Stimulated activated CD8-positive, alpha-beta memory T cell treated with anti-CD3 and anti-CD28 coated beads, Interleukin-12 subunit alpha, Interleukin-12 subunit beta, amount 100 ng/mL, for 4 hours (primary cell): ENCODE measurements around the gene MAST4.

Experiments used
- DNase-seq: peaks from one replicate; pipeline ENCODE4 v3.0.0-alpha.2; 2020; ENCODE audit warnings: low read depth

MAST4 gene

GRCh38 chr5:66843065-66843464 is 246.9 kb downstream of the MAST4 start:
- no peak for DNase-seq

- no peak for DNase-seq
Observed at GRCh38 chr5:66848749-66849641, 252.8 kb downstream of the MAST4 start.

GRCh38 chr5:66849803-66850202 is 253.6 kb downstream of the MAST4 start:
- no peak for DNase-seq

GRCh38 chr5:66850354-66851075 is 254.3 kb downstream of the MAST4 start:
- no peak for DNase-seq

- DNase-seq = no peak
Observed at GRCh38 chr5:66851306-66851705, 255.1 kb downstream of the MAST4 start.

- DNase-seq = no peak
Observed at GRCh38 chr5:66854416-66854815, 258.2 kb downstream of the MAST4 start.

- no peak for DNase-seq
Observed at GRCh38 chr5:66856041-66856805, 260.0 kb downstream of the MAST4 start.

GRCh38 chr5:66859526-66859925 is 263.3 kb downstream of the MAST4 start:
- no peak for DNase-seq

- no peak for DNase-seq
Observed at GRCh38 chr5:66860199-66860975, 264.2 kb downstream of the MAST4 start.

- no peak for DNase-seq
Observed at GRCh38 chr5:66861402-66861801, 265.2 kb downstream of the MAST4 start.

- DNase-seq = no peak
Observed at GRCh38 chr5:66862020-66862419, 265.8 kb downstream of the MAST4 start.

- DNase-seq = no peak
Observed at GRCh38 chr5:66863243-66864170, 267.3 kb downstream of the MAST4 start.

- DNase-seq = no peak
Observed at GRCh38 chr5:66864240-66864884, 268.2 kb downstream of the MAST4 start.

GRCh38 chr5:66867618-66868322 is 271.6 kb downstream of the MAST4 start:
- no peak for DNase-seq

- DNase-seq = no peak
Observed at GRCh38 chr5:66869347-66869746, 273.2 kb downstream of the MAST4 start.

GRCh38 chr5:66870708-66871107 is 274.5 kb downstream of the MAST4 start:
- no peak for DNase-seq

GRCh38 chr5:66871651-66872050 is 275.5 kb downstream of the MAST4 start:
- no peak for DNase-seq

GRCh38 chr5:66872736-66873331 is 276.6 kb downstream of the MAST4 start:
- DNase-seq = no peak

- no peak for DNase-seq
Observed at GRCh38 chr5:66874004-66874403, 277.8 kb downstream of the MAST4 start.
